Right forelimb (tissue), 1 donor: ENCODE results near the gene TPPP.
"Not testable (repeated sequence)": the region's sequence is repeated elsewhere in the genome, so short reads cannot be mapped to it uniquely, and the experiment has no call there.

Source experiments
- DNase-seq: peaks from one replicate; pipeline ENCODE4 v3.0.0-alpha.2; 2018

The TPPP gene

DNA sequence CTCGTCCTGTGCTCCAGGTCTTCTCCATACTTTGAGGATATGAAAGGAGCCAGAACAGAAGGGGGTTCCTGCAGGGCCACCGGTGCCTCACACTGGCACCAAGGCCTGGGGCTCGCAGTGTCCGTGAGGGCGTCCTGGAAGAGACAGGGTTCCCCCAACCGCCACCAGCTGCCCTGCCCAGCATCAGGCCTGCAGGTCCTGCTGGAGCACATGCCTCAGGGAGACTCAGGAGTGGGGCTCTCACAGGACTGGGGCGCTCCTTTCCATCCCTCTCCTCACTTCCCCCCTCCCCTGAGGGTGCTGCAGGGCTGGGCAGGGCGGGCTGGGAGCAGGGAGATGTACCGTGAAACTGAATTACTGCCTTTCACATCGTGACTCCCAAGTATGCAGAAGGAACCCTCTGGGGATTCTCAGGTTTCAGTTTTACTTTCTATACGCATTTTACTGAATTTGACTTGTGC is 49.3 kb downstream of the TPPP start:
- DNase-seq = no peak

DNA sequence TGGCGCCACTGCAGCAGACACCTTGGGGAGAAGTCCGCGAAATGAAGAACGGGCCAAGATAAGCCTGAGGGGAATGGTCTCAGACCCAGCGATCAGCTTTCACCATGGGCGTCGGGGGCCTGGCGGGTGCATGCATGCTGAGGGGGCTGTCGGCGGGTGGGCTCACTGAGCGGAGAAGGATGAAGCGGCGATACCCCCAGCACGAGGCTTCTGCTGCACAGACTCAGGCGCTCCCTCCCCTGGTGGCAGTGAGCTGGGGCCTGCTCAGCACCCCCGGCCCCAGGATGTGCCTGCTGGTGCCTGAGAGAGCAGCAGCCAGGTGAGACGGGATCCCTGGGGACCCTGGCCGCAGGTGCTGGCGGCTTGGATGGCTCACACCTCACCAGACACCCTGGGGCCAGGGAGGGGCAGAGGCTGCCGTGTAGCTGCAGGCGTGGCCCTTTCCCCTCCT is 49.8 kb downstream of the TPPP start:
- no peak for DNase-seq

DNA sequence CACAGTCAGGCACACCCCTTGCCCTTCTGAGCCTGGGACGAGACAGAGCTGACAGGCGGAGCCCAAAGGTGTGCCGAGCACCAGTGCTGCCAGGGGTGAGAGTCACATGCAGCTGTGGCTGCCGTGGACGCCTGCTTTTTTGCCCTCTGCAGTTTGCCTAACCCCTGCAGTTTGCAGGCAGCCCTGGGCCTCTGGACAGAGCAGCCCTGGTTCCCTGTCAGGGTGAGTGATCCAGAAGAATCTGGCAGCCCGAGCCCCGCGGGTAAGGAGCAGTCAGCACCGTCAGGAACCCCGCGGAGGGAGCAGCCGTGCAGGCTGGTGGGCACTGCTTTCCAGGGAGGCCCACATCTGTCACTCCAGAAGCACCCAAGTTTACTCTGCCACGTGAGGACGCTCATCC is 50.7 kb downstream of the TPPP start:
- no peak for DNase-seq

DNA sequence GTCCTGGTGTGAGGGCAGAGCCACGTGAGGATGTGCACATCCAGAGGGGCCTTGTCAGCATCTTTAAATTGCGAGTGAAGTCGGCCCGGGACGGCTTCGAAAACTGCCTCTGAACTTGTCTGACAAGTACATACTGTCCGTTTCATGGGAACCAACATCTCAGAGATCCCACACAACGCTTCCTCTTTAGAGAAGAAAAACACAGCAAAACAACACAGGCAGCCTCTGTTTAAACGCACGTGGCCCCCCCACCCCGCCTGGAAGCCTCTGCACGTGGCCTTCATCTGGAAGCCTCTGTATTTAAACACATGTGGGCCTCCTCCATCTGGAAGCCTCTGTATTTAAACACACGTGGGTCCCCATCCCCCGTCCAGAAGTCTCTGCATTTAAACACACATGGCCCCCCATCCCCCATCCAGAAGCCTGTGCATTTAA is 51.8 kb downstream of the TPPP start:
- DNase-seq = no peak

DNA sequence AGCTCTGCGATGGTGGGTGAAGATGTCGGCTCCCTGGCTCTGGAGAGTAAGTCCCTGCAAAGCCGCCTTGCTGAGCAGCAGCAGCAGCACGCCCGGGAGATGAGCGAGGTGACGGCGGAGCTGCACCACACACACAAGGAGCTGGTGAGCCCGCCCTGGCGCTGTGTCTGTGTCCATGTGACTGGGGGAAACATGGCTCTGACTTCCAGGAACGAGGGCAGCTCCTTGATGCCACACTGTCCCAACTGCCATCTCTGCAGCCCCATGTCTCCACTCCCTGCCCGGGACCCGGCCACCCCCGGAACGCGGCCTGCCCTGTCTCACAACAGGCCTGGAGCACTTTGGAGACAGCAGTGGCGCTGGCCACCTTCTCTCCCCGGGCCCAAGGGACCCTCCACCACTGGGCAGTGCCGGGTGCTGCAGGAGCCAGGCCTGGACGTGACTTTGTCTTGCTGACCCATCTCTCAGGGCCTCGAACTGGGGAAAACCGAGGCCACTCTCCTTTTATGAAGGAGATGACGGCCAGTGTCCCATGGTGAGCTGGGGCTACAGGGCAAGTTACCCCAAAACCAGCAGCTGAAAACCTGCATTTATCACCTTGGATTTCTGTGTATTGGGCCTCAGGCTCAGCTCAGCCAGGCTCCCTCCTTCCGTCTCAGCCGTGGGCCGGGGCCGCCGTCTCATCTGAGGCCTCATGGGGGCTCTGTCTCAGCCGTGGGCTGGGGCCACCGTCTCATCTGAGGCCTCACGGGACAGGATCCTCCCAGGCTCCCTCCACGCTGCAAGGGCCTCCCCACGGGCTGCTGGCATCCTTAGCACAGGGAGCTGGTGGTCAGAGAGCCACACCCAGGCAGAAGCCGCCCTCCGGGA is 52.5 kb downstream of the TPPP start:
- DNase-seq = no peak

DNA sequence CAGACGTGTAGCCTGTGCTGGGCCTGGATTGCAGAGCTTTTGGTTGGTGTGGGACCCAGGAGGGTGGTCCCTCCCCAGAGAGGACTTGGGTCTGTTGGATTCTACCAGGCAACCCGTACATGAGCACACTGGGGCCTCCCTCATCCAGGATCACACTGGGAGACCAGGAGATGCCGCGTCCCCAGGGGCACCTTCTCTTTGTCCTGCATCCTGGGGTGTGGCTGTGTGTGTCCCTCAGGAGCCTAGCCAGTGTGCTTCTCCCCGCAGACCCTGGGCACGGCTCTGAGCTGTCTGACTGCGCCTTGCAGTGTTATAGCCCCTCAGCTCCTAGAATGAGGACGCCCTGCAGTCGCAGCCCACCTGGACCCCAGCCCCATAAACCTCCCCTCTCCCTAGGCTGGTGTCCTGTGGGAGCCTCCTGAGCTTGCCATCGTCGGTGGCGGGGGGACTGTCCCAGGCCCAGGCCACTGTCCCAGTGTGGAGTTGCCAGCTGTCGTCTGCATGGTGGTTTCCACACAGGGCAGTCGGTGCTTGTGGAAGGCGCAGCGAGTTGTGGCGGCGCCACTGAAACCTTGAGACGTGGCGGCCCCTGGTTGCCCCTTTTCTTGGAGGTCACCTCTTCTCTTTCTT is 53.5 kb downstream of the TPPP start:
- DNase-seq = no peak

DNA sequence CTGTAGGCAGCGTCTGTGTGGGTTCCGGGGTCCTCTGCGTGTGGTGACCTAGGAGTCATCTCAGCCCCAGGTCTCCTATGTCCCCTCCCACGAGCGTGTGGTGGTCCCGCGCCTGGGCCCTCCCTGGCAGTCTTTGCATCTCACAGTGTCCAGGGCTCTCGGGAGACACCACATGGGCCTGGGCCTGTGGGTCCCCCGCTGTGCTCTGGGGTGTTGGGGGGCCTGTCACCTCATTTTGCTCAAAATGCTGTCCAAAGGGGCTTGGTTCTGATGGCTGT is 54.0 kb downstream of the TPPP start:
- no peak for DNase-seq

DNA sequence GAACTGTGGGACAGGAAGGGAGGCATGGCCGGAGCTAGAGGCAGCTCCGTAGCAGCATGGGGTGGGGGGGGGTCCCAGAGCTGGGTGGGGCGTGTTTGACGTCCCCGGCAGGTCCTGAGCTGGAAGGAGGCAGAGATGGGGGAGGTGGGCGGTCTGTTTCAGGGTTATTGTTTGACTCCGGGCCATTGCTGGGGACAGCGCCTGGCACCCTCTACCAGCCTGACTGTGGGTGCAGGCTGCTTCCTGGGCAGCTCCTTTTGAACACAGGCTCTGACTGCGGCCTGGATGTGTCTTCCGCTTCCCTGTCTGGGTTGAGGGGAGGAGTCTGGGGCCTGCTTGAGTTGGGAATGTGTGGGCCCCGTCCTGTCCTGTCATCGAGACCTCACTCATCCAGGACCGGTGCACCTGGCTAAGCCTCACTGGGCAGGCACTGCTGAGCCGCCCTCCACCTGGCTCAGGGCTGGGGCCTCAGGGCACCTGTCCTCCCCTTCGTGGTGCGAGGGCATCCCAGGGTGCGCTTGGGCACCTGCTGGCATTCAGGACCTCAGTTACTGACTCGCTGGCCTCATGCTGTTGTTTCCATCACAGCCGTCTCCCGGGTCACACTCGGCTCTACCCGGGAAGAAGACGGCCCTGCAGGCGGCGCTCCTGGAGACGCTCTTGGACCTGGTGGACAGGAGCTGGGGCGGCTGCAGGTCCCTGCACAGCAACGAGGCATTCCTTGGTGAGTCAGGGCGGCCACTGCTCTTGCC is 54.5 kb downstream of the TPPP start:
- no peak for DNase-seq

DNA sequence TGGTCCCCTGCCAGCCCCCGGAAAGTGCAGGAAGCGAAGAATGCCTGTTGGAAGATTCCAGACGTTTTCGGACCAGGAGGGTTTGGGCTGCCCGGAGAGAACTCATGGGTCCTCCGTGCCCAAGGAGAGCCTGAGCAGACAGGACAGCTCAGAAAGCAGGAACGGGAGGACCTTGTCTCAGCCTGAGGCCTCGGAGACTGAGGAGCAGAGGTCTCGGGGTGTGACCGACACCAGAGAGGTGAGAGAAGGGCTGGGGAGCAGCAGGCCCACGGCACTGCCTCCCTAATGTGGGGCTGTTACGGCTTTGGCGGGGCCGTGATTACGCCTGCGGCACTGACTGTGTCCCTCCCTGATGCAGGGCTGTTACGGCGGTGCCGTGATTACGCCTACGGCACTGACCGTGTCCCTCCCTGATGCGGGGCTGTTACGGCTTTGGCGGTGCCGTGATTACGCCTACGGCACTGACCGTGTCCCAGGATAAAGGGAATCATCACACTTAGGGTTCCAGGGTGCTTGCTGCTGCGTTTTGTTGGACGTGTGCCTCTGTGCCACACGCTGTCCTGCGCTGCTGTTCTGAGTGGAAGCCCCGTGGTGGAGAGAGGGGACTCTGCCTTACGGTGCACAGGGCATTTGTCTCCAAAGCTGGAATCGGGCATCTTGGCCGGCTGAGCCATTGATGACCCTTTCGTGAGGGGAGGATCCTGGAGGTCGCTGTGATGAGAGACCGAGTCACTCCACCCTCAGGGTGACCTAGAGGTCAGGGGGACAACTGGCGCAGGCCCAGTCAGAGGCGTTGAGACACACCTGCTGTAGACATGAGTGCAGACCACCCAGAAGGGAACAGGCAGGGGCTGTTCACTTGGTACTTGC is 55.3 kb downstream of the TPPP start:
- DNase-seq = no peak

DNA sequence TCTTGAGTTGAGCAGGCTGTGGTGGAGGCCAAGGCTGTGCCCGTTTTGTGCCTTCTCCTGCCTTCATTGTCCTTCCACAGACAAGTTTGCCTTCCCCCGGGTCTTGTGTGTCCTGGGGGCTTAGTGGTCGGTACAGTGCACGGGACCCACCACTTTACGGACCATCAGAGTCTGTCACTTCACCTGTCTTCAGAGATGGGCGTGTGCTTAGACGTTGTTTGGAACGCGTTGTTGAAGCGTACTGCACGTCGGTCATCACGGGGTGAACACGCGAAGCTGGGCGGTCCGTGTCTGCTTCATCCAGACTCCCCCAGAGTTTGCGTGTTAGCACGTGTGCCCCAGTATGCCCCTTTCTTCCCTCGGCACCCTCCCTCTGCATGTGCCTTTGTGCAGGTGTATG is 56.2 kb downstream of the TPPP start:
- DNase-seq = no peak

DNA sequence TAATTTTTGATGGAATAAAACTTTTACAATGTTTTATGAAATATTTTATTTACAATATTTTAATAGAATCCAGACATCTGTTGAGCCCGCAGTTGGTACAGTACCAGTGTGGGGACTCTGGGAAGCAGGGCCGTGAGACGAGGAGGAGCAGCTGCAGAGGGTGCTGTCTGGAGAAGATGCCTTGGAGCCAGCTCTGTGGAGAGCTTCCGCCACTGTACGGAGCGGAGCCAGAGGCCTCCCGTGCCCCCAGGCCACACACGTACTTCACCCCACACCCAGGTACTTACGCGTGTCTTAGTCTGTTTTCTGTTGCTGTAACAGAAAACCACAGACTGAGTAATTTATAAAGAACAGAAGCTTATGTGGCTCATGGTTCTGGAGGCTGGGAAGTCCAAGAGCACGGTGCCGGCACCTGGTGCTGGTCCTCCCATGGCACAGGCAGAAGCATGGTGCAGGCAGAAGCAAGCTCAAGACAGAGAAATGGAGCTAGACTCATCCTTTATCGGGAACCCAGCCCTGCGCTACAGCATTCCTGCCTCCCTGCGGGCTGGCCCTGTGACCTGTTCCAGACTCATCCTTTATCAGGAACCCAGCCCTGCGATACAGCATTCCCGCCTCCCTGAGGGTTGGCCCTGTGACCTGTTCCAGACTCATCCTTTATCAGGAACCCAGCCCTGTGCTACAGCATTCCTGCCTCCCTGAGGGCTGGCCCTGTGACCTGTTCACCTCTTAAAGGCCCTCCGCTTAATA is 57.7 kb downstream of the TPPP start:
- no peak for DNase-seq

DNA sequence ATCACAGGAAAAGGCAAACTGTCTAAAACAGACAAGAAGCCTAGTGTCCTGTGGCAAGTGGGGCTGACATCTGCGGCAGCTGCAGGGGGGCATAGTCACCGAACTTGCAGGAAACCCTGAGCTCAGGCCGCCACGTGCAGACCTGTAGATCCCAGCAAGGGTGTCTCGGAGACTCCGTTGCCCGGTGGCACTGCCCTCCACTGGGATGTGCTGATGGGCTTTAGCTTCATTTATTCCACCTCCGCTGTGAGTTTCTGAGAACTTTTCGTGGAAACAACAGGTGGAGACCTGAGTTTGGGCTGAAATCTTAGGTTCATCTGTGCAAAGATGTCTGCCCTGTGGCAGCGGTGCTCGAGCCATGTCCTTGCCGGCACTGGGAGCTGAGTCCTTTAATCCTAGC is 59.0 kb downstream of the TPPP start:
- DNase-seq = no peak

DNA sequence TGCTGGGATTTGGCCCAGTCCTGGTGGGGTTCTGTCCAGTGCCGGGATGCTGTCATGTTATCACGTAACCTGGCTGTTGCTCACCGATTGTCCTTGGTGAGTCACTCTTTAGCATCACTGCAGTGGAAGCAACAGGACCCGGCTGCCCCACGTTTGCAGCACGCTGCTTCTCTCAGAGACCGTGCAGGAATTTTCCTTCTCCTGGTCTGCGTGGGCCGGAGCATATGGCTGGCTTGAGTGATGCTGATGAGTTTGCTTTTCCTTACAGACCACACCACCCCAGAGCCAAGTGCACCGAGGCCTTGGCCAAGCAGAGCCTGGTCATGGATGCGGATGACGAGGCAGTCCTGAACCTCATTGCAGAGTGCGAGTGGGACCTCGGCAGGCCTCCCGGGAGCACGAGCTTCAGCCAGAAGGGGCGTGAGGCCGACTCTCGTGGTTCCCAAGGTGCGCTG is 59.6 kb downstream of the TPPP start:
- DNase-seq = no peak

DNA sequence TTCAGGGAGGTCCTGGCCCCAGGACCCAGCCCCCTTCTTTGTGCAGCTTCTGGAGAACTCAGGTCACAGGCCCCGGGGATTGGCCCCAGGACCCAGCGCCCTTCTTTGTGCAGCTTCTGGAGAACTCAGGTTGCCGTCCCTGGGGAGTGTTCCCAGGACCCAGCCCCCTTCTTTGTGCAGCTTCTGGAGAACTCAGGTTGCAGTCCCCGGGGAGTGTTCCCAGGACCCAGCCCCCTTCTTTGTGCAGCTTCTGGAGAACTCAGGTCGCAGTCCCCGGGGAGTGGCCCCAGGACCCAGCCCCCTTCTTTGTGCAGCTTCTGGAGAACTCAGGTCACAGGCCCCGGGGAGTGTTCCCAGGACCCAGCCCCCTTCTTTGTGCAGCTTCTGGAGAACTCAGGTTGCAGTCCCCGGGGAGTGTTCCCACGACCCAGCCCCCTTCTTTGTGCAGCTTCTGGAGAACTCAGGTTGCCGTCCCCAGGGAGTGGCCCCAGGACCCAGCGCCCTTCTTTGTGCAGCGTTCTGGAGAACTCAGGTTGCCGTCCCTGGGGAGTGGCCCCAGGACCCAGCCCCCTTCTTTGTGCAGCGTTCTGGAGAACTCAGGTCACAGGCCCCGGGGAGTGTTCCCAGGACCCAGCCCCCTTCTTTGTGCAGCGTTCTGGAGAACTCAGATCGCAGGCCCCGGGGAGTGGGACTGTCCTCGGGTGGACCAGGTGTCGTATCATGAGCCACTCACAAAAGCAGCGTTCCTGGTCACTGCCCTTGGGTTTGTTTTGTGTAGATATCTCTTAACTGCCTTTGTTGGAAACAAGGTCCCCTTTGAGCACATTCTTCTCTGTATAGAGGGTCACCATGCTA is 64.6 kb downstream of the TPPP start:
- not testable (repeated sequence) for DNase-seq

DNA sequence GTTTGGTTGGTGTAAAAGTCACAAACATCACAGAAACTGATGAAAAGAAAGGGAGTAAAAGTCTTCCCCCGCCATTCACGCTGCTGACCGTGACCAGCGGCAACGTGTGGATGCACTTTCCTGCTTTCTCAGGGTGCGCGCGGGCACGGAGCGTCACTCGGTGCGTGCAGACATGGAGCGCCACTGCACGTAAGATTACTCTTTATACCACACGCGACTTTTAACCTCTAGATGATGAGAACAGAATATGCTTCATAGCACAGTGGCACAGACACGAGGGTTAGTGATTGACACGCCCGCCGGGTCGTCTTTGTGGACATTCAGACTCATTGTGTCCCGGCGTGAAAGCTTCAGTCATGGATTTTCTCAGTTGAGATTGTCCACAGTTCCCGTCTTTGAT is 65.3 kb downstream of the TPPP start:
- no peak for DNase-seq

DNA sequence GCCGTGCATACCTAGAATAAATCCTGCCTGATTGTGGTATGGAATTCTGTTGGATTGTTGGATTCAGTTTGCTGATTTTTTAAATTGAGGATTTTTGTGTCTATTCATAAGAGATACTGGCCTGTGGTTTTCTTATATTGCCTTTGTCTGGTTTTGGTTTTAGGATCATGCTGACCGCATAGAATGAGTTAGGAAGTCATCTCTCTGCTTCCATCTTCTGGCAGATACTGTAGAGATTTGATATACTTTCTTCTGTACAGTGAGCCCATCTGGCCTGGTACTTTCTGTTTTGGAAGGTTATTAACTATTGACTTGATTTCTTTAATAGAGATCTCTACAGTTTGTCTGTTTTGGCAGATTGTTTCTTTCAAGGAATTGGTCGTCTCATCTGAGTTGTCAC is 66.3 kb downstream of the TPPP start:
- no peak for DNase-seq

DNA sequence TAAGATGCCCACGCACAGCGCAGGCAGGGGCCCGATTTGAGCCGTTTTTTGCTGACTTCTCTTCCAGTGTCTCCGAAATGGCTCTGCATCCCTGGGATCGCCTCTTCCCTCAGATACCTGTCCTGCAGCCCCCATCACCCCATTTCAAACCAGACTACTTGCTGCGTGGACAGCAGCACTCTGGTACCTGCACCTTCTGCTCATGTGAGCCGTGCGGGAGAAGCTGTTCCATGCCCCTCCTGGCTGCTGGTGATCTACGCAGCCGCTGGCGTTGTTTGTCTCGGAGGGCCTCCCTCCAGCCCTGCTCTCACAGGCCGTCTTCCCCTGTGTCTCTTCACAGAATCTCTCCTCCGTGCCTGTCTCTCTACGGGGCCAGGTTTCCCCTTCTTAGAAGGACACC is 67.6 kb downstream of the TPPP start:
- no peak for DNase-seq

DNA sequence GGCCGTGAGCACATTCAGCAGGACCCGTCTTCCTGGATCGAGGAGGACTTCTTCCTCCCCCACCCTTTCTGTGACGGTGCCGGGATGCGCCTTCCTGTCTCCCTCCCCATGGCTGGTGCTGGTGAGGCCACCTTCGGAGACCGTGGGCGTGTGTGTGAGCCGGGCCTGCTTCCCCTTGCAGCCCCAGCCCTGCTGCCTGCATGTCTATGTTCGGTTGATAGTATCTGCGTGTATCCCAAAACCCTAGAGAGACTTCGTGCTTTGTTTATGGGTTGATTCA is 68.3 kb downstream of the TPPP start:
- no peak for DNase-seq

DNA sequence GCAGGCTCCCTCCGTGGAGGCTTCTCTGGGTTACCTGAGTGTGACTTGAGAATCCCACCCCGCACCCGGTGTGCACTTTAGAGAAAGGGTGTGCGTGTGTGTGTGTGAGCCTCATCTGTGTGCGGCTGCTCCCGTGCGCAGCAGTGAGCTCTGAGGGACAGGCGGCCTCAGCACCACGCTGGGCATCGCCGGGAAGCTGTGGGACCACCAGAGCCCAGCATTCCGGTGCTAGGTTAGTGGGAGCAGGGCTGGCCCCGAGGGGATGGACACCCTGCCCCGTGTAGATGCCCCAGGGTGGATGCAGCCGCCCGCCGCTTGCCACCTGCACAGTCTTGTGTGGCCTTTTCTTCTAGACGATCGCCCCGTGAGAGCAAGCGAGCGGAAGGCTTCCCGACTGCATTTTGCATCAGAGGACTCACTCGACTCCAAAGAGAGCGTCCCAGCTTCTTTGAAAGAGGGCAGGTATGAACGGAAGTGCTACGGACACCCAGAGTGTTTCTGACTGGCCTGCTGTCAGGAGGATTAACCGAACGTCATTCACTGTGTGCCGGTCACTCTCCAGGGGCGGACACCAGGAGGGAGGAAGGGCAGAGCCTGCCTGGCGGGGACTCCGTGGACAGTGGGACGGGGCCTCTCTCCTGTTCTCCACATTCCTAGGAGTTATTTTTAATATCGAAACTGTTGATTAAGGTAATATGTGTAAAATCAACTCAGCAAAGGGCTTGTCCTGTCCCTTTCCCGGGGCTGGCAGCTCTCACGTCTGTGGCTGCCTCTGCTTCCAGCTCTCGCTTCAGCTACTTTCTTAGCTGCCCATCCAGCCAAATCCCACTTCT is 68.8 kb downstream of the TPPP start:
- DNase-seq = no peak

DNA sequence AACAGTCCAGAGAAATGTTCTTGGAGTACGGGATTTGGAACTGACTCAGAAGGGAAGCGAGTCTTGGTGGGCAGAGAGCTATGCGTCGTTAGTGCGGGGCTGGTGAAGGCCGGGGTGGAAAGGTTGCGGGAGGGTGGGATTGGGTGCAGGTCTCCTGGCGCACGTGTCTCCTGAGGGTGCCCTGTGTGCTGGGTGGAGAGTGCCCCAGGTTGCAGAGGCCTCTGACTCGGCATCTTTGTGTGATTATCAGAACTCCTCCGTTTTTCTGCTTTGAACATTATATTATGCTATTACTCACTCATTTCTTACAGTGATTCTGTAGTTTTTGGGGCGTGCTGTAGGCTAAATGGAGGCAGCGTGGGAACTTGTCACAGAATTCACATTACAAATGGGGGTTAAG is 69.6 kb downstream of the TPPP start:
- DNase-seq = no peak
